HepG2 (cell line): Measurements from ENCODE around the gene ADCY1.

ENCODE experiments used
- POLR2AphosphoS5 ChIP-seq: IDR thresholded peaks from 2 replicates; pipeline ENCODE4 v1.6.1; 2012; ENCODE audit warnings: low read depth, low read length
- ZNF274 ChIP-seq: sonication (generic); formaldehyde crosslinking; IDR thresholded peaks from 2 replicates; pipeline ENCODE4 v1.5.1; 2020; ENCODE audit warnings: mild to moderate bottlenecking, missing genetic modification reagents

- TF ChIP-seq ZNF274 (CRISPR knock-in tag) (no peak), POLR2AphosphoS5 (no peak)
Observed at GRCh38 chr7:45591101-45591906, 17.1 kb downstream of the ADCY1 start.
